WI38 (cell line): Measurements from ENCODE around the gene RBM20.

Experiments used
- H3K4me3 ChIP-seq: 2 replicates; pipeline ENCODE4 v1.5.1; 2011; ENCODE audit warnings: low read depth, mild to moderate bottlenecking, control low read depth, low read length
- TF ChIP-seq, protein P1 (sequence below): IDR thresholded peaks from 2 replicates; pipeline ENCODE4 v1.5.1; 2012; ENCODE audit warnings: low read depth, mild to moderate bottlenecking, control low read depth, low read length

RBM20 gene

DNA sequence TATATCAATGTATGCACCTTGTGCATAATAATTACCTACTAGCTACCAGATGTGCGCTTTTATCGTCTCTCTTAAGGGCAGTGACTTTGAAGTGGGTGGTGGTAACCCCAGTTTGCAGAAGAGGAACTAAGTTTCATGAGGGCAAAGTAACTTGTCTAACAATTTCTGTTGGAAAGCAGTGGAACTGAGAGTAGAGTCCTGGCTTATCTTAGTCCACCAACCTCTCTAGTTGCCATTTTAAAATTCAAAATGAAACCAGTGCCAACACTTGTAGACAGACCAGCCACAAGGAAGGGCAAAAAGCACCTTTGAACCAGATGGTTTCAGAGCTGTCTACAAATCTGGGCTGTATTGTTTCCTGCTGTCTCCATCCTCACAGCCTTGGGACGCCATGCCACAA lies 32.0 kb upstream of the RBM20 start:
- TF ChIP-seq, protein P1, sequence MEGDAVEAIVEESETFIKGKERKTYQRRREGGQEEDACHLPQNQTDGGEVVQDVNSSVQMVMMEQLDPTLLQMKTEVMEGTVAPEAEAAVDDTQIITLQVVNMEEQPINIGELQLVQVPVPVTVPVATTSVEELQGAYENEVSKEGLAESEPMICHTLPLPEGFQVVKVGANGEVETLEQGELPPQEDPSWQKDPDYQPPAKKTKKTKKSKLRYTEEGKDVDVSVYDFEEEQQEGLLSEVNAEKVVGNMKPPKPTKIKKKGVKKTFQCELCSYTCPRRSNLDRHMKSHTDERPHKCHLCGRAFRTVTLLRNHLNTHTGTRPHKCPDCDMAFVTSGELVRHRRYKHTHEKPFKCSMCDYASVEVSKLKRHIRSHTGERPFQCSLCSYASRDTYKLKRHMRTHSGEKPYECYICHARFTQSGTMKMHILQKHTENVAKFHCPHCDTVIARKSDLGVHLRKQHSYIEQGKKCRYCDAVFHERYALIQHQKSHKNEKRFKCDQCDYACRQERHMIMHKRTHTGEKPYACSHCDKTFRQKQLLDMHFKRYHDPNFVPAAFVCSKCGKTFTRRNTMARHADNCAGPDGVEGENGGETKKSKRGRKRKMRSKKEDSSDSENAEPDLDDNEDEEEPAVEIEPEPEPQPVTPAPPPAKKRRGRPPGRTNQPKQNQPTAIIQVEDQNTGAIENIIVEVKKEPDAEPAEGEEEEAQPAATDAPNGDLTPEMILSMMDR: no peak
- no peak overlapping the region for H3K4me3 ChIP-seq

DNA sequence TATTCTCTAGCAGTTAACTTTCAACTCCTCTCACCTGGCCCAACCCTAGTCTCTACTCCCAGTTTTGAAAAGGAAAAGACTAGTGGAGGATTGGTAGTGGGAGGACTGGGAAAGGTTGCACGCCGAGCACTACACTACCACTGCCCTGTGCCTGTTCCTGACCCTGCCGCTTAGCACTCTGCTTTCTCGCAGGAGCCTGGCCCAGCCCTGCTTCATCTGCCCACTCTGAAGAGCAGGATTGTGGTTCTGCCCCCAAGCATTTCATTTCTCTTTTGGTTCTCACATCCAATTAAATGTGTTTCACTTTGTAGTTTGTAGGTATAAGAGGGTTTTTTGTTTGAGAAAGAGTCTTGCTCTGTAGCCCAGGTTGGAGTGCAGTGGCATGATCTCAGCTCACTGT lies 31.5 kb upstream of the RBM20 start:
- TF ChIP-seq, protein P1: no peak

DNA sequence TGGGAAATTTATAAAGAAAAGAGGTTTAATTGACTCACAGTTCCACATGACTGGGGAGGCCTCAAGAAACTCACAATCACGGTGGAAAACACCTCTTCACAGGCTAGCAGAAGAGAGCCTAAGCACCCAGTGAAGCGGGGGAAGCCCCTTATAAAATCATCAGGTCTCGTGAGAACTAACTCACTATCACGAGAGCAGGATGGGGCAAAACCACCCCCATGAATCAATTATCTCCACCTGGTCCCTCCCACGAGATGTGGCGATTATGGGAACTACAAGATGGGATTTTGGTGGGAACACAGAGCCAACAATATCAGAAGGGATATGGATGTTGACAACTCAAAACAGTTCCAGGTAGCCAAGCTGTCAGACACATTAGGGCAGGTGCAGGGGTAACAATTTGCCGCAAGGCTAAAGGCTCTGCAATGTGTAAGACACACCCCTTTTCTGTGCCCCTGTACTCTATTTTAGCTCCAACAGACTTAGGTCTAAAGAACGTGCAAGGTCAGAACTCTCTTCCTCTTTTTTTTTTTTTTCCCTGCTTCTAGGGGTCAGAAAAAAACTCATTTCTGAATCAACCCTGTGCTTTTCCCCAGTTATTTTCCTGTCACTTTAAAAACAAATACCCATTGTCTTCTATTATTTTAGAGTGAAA lies 30.7 kb upstream of the RBM20 start:
- TF ChIP-seq, protein P1: no peak
- H3K4me3 ChIP-seq: no peak overlapping the region

More for the DNA sequence above, 31.5 kb upstream of the RBM20 start:
- no peak overlapping the region for H3K4me3 ChIP-seq

DNA sequence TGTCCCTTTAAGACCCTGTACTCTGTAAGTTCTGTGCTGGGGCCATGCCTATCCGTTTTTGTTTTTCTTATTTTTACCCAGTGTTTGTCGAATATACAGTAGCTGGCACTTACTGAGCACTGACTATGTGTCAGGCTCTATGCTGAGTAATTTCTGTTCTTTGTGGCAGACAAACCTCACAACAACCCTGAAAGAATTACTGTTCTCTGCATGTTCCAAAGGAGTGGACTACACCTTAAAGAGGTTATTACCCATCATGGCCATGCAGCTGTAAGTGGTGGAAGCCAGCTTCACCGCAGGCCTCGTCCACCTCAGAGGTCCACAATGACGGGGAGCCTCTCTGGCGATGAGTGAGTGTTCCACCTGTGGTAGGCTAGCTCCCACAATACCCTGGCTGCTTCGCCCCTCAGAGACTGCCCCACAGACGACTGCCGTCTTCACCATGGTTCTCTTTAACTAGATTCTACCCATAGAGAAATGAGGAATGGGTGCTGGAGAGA lies 30.1 kb upstream of the RBM20 start:
- no peak overlapping the region for H3K4me3 ChIP-seq
- TF ChIP-seq, protein P1: no peak

DNA sequence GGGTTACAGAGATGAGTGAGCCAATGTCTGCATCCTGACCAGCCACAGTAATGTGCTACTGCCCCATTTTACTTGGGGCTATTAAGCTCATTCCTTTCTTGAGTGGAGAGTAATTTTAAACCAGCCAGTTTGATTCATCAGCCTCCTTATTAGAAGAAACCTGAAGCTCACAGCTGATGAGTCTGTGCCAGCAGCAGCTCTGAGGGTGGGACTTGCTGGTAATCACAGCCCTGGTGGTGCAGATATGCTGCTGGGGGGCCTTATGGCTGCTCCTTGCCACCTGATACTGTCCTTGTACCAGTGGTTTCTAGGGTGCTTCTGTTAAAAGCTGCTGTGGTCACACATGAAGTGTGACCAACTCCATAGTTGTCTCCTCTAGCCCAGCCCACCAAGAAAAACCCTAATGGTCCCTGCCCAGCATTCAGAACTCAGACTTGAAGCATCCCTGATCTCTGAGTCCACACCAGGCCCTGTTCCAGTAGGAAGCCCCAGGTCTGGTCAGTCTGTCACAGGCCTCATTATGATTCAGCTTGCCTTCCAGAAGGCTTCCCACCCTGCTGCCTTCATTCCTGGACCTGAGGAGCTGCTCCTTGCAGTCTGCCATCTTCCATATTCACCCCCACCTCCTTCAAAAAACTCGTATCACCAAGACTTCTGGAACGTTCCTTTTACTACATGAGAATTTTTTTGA lies 28.9 kb upstream of the RBM20 start:
- H3K4me3 ChIP-seq: no peak overlapping the region
- TF ChIP-seq, protein P1: no peak

DNA sequence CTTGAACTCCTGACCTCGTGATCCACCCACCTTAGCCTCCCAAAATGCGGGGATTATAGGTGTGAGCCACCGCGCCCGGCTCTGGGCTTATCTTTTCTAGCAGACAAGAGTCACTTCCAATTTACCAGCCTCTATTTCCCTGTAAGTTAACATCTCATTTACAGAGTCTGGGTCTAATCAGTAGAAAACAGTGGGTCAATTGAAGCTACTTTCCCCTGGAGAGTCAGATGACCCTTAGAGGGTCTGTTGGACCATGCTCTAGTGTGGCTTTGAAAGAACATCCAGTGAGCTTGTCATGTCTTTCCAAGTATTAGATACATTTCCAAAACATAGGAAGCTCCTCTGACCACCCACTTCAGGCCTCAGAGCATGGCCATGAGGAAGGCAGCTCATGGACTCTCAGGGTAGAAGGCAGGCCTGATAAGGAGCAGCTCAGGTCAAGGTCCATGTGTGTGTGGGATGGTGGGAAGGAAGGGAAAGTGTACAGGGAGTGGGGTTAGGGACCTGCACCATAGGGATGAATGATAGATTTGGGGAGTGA lies 27.6 kb upstream of the RBM20 start:
- TF ChIP-seq, protein P1: no peak
- H3K4me3 ChIP-seq: no peak overlapping the region
